ENCODE data around the gene PERCC1. TPM values are rescaled to one million over a fixed set of nuclear protein-coding genes. Genes with fewer than 3 reads are reported as not detected.

PERCC1 gene
- total RNA-seq, 6 experiments from 2014 or later, result not detected

- TF ChIP-seq, protein P1, sequence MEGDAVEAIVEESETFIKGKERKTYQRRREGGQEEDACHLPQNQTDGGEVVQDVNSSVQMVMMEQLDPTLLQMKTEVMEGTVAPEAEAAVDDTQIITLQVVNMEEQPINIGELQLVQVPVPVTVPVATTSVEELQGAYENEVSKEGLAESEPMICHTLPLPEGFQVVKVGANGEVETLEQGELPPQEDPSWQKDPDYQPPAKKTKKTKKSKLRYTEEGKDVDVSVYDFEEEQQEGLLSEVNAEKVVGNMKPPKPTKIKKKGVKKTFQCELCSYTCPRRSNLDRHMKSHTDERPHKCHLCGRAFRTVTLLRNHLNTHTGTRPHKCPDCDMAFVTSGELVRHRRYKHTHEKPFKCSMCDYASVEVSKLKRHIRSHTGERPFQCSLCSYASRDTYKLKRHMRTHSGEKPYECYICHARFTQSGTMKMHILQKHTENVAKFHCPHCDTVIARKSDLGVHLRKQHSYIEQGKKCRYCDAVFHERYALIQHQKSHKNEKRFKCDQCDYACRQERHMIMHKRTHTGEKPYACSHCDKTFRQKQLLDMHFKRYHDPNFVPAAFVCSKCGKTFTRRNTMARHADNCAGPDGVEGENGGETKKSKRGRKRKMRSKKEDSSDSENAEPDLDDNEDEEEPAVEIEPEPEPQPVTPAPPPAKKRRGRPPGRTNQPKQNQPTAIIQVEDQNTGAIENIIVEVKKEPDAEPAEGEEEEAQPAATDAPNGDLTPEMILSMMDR (IDR thresholded peaks at IDR 0.05), result no peak
- no peak for TF ChIP-seq POLR2A (IDR thresholded peaks at IDR 0.05)
- H3K27ac ChIP-seq, result peak overlapping the region in 2 of 3 donors; percentile 88 to 89
- no peaks in the 10 kb centered on the region for H3K36me3 ChIP-seq
- ATAC-seq, result peak in 2 of 4 donors; percentile 2
- WGBS (ENCODE audit: insufficient coverage, low coverage, low lambda C conversion rate, missing lambda C conversion rate), result 0% methylated on average over 1 of the region's 22 CpGs
- no peaks in the 10 kb centered on the region for H3K27me3 ChIP-seq
- no peaks in the 10 kb centered on the region for H3K9me3 ChIP-seq
- H3K4me3 ChIP-seq, result peak overlapping the region; percentile 72 to 100 (median 95)
- DNase-seq, result peak in 2 of 3 donors; percentile 44 to 62
- peaks cover 0 to 11% (median 6%) of the 10 kb centered on the region in 4 donors for H3K4me1 ChIP-seq
- intact Hi-C loops (cut with DNase I), result no loop called here
Measured at GRCh38 chr16:1420111-1420539, 10.8 kb upstream of the PERCC1 start.

DNA sequence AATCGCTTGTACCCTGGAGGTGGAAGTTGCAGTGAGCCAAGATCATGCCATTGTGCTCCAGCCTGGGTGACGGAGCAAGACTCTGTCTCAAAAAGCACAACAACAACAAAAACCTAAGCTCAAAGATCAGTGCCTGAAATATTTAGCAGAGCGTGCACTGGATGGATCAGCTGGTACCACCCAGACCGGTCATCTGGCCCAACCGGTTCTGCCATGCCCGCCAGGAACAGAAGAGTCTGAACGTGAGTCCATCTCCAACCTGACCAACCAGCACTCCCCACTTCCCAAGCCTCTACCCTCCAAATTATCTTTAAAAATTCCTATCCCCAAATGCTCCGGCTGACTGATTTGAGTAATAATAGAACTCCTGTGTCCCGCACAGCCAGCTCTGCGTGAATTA, 8.8 kb upstream of the PERCC1 start:
- H3K27ac ChIP-seq, result no peak overlapping the region

DNA sequence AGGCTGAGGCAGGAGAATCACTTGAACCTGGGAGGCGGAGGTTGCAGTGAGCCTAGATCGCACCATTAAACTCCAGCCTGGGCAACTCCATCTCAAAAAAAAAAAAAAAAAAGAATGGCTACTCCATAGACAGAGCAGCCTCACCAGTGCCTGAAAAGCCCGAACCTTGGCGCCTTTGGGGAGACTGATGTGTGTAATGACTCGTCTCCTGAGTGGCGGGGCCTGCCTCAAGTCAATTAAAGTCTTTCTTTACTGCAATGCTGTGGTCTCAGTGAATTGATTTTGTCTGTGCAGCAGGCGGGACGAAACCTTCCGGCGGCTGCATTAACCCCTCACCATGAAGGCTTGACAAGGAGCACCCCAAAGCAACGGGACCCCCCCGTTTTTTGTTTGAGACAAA, 6.8 kb upstream of the PERCC1 start:
- Histone ChIP-seq H3K4me1 (peaks cover 0 to 11% (median 6%) of the 10 kb centered on the region in 4 donors), H3K9me3 (no peaks in the 10 kb centered on the region), H3K27me3 (no peaks in the 10 kb centered on the region), H3K4me3 (no peak overlapping the region), H3K36me3 (no peaks in the 10 kb centered on the region), H3K27ac (no peak overlapping the region)
- intact Hi-C loops (cut with DNase I), result no loop called here
- no peak for ATAC-seq
- TF ChIP-seq, protein P1 (IDR thresholded peaks at IDR 0.05), result no peak
- no peak for TF ChIP-seq POLR2A (IDR thresholded peaks at IDR 0.05)
- no peak for DNase-seq
- 87% methylated on average over 3 of the region's 12 CpGs for WGBS (ENCODE audit: insufficient coverage, low coverage, low lambda C conversion rate, missing lambda C conversion rate)

More for the DNA sequence above, 8.8 kb upstream of the PERCC1 start:
- Histone ChIP-seq H3K9me3 (no peaks in the 10 kb centered on the region), H3K27me3 (no peaks in the 10 kb centered on the region), H3K4me1 (peaks cover 0 to 11% (median 6%) of the 10 kb centered on the region in 4 donors), H3K36me3 (no peaks in the 10 kb centered on the region), H3K4me3 (no peak overlapping the region)
- ATAC-seq (no peak), DNase-seq (no peak)
- 89% methylated on average over 4 of the region's 10 CpGs for WGBS (ENCODE audit: insufficient coverage, low coverage, low lambda C conversion rate, missing lambda C conversion rate)
- intact Hi-C loops (cut with DNase I), result no loop called here
- TF ChIP-seq POLR2A (IDR thresholded peaks at IDR 0.05), result no peak
- TF ChIP-seq, protein P1 (IDR thresholded peaks at IDR 0.05), result no peak

DNA sequence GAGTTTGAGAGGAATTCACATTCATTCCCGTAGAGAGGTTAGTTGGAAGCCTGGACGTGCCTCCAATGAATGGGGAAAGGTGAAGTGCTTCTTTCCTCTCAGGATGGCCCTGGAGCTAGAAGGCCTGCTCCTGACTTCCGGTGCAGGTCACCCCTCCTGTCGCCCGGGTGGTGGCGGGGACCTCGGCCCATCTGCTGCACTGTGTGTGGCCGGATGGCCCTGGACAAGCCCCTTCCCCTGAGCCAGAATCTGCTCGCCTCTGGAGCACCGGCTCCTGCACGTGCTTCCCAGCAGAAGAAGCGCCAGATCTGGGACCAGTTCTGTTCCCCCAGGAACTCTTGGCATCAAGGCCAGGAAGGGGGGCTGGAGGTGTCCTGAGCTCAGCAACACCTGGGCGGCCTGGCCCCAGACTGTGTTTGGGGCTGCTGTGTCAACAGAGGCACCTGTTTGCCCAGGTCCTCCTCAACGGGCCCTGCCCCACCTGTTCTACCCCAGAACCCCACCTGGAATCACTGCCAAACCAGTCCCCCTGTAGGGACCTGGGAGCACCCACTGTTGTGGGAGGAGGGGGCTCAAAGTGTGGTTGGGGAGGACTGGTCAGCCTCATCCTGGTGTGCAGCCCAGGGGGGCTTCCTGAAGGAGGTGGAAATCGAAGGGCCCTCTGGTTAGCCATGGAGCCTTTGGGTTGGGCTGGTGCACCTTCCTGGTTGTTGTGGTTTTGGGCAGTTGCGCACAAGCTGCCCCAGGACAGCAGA, 5.1 kb upstream of the PERCC1 start:
- intact Hi-C loops (cut with DNase I), result no loop called here
- Histone ChIP-seq H3K9me3 (no peaks in the 10 kb centered on the region), H3K36me3 (no peaks in the 10 kb centered on the region), H3K4me3 (no peak overlapping the region), H3K4me1 (peaks cover 0 to 7% (median 3%) of the 10 kb centered on the region in 4 donors), H3K27ac (no peak overlapping the region), H3K27me3 (no peaks in the 10 kb centered on the region)
- WGBS (ENCODE audit: insufficient coverage, low coverage, low lambda C conversion rate, missing lambda C conversion rate), result 83% methylated on average over 2 of the region's 16 CpGs
- ATAC-seq (no peak), DNase-seq (no peak)
- TF ChIP-seq POLR2A (IDR thresholded peaks at IDR 0.05), result no peak
- TF ChIP-seq, protein P1 (IDR thresholded peaks at IDR 0.05), result no peak

Measured in right lobe of liver (tissue), 6 donors.